CD4-positive, alpha-beta T cell treated with Interferon gamma for 1 hour (primary cell): ENCODE results near the gene CLCNKB.
"Not testable (repeated sequence)": the region's sequence is repeated elsewhere in the genome, so short reads cannot be mapped to it uniquely, and the experiment has no call there.

Experiments used
- DNase-seq: peaks from one replicate; pipeline ENCODE4 v3.0.0-alpha.2; 2020

The CLCNKB gene

DNA sequence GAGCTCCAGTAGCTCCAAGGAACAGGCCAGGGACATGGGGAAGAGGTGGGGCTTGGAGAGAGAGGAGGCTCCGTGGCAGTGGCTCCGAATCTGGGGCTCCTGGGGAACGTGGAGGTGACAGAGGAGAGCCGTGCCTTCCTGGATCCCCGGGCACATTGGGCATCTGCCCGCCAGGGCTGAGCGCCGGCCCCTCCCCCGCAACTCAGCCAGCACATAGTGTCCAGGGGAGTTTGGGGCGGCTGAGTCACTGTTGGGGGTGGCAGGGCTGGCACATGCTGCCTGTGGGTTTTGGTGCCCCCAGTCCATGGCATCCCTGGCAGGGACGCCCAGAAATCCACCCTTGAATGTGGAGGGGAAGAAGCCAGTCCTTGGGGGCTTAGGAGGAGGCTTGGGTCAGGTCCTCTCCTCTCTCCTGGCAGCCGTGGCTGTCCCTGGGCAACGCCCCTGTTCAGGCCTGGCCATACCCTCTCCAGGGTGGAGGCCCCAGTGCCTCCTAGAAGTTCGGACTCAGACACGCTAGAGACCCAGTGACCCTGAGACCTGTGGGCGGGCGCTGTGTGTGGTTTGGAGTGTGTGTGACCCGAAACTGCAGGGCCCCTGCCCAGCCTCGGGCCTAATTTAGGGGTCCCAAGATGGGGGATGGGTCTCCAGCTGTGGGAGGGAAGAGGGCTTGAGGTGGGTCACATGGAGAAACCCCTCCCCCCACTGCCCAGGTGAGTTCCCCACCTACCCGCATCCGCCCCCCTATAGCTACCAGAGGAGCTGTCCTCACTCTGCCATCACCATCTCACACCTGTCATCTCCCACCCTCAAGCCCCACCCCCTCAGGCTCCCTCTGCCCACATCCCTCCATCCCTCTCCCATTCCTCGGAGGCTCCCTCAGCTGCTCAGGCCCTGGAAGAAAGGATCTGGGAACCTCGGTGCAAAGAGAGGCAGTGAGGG is 27.4 kb upstream of the CLCNKB start:
- DNase-seq, result no peak

DNA sequence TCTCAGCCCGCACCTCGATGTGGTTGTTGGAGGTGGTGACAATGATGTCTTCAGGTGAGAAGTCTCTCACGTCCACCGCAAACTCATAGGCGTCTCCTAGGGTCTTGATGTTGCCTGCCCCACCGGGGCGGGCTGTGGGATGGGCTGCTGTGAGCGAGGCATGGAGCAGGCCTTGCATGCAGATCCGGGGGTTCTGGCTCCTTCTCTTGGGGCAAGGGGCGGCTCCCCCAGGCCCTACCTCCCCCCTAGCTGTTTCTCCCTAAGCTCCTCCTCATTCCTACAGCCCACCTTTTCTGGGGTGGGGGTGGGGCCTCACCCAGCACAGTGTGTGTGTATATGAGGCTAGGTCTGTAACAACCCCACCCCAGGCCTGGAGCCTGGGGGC is 26.5 kb upstream of the CLCNKB start:
- no peak for DNase-seq

DNA sequence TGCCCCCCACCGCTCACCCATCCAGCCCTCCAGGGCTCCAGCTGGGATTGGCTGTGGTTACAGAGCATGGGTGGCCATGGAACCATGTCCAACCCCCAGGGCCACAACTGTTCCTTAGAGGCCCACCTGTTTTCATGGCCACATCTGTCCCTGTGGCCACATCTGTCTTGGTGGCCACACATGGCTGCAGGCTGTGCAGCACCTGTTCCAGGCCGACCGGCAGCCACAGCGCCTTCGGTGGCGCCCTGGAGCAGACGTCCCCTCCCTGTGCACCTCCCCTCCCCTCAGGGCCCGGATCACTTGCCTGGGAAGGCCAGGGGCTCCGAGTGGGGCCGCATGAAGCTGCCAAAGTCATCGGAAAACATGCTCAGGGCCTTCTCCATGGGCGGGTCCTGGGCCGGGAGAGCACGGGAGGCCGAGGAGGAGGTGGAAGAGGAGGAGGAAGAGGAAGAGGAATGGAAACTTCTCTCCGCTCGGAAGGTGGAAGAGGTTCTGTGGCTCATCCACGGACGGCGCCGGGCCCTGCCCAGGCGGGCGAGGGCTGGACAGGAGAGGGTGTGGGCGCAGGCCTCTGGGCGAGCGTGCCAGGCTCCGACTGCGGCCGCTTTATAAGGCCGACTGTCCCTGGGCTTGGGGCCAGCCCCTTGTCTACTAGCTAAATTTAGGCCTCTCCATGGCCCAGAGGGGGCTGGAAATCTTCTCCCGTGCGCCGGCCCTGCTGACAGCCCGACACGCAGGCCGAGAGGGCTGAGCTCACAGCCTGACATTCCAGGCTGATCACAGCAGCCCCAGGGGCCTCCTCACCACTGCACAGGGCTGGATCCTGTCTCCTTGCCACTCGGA is 25.9 kb upstream of the CLCNKB start, which contains the start of gene HSPB7:
TSS of gene HSPB7 (minus strand) at position 583 of the 843 bp plus-strand sequence. CDS start at position 503, 80 bp downstream.
- DNase-seq, result no peak

DNA sequence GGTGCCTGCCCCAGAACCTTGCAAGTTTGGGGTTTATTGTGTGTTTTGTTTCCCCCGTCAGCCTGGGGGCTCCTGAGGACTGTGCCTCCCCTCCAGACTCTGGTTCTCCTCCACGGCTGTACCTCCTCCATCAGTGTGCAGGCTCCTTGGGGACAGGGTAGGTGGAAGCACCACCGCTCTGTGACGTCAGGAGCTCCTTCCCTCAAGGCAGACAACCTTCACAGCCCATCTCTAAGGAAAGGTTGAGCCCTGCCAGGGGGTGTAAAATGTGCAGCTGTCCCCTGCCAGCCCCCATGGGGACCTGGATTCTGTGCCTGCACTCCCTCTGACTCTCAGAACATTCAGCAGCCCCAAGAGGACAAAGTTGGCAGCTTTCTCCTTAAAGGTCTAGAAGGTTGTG is 25.3 kb upstream of the CLCNKB start:
- no peak for DNase-seq

DNA sequence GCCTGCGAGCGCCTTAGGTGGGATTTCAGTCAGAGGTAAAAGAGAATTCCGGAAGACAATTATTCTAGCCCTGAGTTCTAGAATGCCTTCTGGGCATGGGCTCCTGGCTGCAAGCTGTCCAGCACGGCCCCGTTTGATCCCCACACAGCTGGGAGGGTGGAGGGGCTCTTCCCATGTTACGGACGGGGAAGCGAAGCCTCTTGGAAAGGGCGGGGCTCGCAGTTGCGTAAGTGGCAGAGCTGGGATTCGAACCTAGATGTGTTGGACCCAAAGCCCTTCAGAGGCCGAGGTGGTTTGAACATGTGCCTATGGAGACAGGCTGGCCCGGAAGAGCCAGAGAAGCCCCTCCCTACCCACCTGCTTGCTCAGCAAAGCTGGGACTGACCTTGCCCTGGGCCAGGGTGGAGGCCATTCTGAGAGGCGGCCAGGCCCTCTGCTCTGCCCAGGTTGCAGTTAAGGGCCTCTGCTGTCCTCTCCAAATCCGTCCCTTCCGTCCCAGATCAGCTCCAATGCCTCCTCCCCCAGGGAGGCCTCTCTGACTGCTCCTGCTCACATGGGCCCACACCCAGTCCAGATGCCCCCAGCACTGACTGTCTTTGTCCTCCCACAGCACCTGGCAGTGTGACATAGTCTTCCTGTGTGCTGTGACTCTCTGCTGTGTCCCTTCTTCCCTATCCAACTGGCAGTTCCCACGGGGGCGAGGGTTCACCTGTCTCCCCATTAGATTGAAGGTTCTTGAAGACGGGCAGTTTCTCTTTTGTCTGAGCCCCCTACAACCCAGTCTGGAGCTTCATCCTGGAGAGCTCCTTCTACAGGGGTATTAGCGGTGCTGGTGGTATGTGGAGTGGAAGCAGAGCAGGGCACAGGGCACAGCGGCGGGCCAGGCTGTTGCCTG is 24.6 kb upstream of the CLCNKB start:
- DNase-seq, result no peak

DNA sequence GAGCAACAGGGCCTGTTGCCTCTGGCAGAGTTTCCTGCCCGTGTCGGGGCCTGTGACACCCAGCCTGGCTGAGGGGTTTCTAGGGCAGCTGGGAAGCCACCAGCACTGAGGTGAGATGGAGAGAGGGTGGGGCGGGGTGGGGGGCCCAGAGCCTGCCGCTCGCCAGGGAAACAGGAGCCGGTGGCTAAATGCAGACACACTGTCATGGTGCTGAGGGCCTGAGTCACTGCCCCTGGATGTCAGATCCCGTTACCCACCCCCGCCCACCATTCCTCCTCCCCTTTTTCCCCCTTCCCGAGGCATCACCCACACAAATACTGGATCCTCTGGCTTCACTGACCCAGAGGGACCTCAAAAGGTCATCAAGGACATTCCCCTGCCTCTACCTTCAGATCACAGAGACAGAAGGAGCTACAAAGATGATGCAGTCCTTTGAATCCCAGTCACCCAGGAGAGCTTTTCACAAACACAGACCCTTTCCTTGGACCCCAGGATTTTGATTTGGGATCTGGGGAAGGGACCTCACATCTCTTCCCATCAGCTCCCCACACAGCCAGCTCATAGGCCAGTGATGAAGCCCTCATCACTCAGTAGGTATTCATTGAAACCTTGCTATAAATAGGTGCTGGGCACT is 23.8 kb upstream of the CLCNKB start:
- no peak for DNase-seq

DNA sequence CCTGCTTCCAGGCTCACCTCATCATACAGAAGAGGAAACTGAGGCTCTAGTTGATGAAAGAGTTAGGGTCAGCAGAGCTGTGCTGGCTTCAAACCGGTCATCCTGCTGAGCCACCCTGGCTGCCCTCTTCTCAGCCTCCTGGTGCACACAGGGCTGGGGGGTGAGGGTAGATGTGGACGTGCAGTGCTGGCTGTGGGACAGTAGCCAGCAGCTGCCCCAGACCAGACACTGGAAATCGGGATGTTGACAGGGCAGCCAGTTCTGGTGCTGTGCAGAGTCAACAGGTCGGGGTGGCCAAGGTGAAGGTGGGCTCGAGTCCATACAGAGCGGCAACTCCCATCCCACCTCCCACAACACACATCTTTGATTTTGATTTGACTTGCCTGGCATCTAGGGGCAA is 23.3 kb upstream of the CLCNKB start:
- DNase-seq, result no peak

DNA sequence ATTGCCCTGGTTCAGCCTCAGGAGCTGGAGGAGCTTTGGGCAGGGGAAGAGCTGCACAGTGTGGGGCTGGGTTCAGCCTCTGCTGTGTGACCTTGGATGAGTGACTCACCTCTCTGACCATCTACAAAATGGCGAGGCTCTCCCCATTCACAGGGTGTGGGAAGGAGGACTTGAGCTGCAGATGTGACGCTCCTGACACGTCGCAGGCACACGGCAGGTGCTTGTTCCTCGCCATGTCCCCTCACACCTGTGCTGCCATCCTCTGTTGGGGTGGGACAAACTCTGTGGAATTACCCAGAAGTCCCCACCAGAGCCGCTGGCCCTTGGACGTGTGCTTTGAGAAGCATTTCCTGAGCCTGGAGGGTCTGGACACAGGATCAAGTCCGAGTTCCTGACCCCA is 22.7 kb upstream of the CLCNKB start:
- DNase-seq, result not testable (repeated sequence)

DNA sequence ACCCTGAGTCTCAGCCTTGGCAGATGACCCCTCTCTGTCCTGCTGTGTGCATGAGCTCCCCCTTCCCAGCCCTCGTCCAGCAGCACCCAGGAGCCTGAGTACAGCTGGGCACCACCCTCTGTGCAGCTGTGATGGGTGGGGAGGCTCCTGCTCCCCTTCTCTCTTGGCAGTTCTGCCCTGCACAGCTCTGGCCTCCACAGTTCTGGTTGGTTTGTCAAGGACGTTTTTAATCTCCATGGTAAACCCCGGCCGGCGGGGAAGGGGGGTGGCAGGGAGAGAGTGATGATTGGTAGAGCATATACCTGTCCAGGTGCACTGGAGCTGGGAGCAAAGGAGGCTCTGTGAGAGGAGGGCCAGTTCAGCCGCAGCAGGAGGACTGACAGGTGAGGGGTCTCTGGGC is 21.9 kb upstream of the CLCNKB start, which contains the start of gene CLCNKA:
TSS of gene CLCNKA (plus strand) at position 356 of the 400 bp plus-strand sequence. CDS start 584 bp downstream, outside the sequence.
- DNase-seq, result no peak

DNA sequence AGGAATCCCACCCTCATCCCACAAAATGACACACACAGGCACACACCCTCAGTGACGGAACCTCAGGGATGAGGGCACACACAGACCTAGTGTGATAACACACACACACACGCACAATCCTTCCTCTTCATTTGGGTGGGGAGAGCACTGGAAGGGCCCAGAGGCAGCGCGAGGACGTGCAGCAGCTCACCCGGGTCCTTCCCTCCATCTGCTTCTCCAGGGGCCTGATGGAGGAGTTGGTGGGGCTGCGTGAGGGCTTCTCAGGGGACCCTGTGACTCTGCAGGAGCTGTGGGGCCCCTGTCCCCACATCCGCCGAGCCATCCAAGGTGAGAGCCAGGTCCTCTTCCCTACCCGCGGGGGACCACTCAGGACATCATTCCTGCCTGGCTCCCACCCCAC is 21.2 kb upstream of the CLCNKB start:
- DNase-seq, result no peak

DNA sequence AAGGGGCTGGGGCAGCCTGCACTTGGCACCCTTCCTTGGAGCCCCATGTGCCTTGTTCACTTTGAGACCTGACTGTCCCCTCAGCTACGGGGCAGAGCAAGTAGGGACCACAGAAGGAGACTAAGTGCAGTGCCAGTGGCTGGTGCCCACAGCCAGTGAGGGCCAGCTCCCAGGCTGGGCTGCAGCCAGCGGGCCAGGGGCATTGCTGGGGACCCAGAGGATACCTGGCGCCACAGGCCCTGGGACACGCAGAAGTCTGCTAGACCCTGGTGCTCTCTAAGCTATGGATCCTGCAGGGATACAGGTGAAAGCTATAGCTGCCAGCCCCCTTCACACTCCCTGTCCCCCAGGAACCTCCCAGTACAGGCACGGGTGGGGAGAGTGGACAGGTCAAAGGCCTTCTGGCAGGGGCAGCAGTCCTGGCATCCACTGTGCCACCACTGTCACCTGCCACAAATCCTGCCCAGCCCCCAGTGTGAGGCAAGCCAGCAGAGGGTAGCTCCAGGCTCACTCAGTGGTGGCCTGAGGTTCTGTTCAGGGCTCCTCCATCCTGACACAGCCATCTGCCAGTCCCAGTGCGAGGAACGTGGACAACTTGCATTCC is 20.4 kb upstream of the CLCNKB start:
- no peak for DNase-seq

DNA sequence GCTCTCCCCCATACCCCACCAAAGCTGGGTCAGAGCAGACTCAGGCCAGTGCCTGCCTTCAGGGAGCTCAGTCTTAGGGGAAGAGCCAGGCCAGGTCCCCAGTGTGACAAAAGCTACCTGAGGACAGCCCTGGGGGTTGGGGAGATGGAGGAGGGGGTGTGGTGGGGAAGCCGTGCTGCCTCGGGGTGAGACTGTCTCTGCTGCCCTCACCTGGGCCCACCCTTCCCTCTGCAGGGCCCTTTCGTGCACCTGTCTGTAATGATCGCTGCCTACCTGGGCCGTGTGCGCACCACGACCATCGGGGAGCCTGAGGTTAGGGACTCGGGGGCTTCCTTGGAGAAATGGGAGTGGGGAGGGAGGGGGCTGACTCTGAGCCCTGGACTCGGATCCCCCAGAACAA is 17.3 kb upstream of the CLCNKB start:
- not testable (repeated sequence) for DNase-seq

DNA sequence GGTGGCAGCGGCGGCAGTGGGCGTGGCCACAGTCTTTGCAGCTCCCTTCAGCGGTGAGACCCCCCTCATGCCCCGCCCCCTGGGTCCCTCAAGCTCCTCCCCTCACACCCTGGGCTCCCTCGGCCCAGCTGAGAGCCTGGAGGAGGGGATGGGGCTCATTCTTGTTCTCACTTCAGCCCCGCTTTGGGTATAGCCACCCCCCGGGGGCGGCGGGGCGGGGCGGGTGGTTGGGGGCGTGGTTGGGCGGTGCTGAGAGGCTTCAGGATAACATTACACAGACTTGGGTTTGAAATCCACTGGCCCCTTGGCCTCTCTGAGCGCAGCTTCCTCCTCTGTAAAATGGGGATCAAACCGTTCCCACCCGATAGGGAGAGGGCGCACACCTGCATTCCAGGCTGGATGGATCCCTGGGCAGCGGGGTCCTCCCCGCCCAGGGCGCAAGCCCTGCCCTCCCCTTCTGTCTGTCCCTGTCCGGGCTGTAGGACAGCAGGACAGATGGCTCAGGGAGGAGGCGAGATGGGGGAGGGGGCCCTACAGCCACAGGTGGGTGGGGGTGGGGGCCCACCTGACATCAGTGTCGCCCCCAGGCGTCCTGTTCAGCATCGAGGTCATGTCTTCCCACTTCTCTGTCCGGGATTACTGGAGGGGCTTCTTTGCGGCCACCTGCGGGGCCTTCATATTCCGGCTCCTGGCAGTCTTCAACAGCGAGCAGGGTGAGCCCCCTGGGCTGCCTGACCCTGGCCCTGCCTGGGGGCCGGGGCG is 16.7 kb upstream of the CLCNKB start:
- DNase-seq, result peak; percentile 10

DNA sequence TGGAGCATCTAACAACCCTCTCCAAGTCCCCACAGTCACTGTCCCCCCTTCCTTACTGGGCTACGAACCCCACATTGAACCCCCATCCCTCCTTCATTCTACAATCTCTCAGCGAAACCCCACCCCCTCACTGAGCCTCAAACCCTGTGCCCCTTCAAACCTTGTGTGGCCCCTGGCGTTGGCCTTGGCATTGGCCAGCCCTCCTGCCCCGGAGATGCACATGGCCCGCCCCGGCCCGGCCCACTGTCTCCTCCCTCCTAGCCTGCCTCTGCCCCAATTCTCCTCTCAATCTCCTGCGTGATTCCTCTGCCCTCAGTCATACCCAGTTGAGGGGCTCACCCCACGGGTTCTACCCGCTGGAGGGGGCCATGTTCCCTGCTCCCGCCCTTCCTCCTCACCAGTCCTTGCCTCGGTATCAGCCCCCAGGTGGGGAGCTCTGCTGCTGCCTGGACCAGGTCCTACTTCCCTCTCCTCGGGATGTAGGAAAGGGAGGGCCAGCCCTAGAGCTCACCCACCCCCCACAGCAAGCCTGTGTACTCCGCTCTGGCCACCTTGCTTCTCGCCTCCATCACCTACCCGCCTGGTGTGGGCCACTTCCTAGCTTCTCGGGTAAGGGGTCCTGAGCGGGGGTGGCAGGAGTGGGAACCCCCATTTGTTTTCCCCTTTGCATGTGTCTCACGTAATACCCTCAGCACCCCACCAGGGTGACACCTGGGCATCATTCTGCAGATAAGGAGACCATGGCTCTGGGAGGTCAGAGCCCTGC is 15.2 kb upstream of the CLCNKB start:
- DNase-seq, result no peak

DNA sequence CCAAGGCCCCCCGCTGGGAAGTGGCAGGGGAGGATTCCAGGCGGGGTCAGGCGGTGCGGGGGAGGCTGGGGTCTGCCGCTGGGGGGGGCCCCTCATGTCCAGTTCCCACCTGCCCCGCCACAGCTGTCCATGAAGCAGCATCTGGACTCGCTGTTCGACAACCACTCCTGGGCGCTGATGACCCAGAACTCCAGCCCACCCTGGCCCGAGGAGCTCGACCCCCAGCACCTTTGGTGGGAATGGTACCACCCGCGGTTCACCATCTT is 14.6 kb upstream of the CLCNKB start:
- not testable (repeated sequence) for DNase-seq

DNA sequence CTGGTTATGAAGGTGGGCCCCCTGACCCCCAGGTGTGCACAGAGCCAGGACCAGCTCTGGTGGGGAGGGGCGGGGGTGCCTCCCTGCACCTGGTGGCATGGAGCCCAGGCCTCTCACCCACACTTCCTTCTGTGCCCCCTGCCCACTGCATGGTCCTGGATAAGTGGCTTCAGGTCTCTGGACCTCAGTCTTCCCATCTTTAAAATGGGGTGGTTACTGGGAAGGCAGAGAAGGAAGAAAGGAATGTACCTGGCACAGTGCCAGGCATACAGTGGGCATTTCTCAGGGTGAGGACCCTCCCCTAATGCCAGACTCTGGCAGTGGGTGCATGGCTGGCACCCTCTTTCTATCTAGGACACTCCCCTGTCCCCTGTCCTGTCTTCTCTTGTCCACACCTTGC is 14.3 kb upstream of the CLCNKB start:
- DNase-seq, result no peak

DNA sequence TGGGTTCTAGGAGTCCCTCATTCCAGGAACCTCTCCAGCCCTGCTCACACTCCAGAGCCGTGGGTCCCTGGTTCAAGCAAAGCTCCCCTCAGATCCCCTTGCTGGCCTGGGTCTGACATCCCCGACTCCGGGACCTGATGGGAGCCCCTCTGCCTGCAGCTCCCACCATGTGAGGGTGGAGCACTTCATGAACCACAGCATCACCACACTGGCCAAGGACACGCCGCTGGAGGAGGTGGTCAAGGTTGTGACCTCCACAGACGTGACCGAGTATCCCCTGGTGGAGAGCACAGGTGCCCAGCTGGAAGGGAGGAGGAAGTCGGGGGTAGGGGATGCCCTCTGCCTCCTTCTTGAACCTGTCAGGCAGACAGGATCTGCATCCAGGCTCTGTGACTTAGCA is 12.0 kb upstream of the CLCNKB start:
- DNase-seq, result no peak

DNA sequence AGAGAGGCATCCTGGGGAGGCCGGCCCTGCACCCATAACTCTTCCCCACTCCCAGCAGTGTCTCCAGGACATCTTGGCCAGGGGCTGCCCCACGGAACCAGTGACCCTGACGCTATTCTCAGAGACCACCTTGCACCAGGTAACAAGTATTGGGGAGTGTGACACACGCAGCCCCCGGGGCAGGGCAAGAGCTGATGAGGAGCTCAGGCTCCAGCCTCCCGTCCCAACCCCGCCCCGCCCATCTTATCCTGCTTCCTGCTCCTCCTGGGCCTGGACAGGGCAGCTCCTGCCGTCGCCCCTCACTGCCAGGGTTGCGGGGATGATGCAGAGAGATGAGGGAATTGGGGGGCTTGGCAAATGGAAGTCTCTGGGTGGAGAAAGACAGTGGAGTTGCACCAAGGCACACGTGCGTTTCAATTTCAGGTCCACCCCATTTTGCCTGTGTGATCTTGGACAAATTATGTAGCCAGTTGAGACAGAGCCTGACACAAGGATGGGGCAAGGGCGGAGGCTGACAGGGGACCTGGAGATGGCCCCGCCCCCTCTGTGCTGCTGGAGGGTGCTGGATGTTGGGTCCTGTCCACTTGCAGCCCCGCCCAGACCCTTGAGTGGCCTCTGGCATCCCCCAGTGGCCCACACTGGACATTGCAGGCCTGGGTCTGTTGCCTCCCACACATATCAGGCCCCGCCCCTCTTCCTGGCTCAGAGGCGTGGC is 11.0 kb upstream of the CLCNKB start:
- DNase-seq, result peak; percentile 58

DNA sequence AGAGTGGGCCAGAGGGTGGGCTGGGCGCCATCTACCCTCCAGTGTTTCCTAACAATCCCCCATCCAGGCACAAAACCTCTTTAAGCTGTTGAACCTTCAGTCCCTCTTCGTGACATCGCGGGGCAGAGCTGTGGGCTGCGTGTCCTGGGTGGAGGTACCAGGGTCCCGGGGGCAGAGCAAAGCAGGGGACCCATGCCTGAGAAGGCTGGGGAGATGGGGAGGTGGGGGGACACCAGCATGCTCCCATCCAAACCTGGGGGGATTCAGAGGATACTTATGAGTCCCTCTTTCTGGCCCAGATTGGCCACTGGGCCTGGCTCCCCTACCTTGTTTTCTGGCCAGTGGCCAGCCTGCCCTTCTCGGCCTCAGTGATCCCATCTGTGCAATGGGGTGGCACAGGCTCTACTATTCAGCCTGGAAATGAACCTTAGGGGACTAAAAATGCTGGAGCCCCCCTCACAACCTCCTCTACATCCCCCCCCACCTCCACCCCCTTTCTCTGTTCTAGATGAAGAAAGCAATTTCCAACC is 10.4 kb upstream of the CLCNKB start:
- not testable (repeated sequence) for DNase-seq
